Endothelial cell of umbilical vein (primary cell): Measurements from ENCODE around the gene ITGA8. TPM values are rescaled to one million over a fixed set of nuclear protein-coding genes. Genes with fewer than 3 reads are reported as not detected.

Experiments
- BruUV-seq: library from RNA; stranded (reverse); fragments of 400-500 nt; replicated peaks from 2 replicates; lab custom pipeline; 2021; lab: Mats Ljungman, UMichigan
- CTCF ChIA-PET: fragments of 300-600, 350-600 bp; sonication (Branson Sonifier 250); formaldehyde crosslinking; loops from one replicate; lab custom pipeline; 2021; ENCODE audit warnings: antibody characterized with exemption, inconsistent platforms; lab: Charles Lee
- POLR2A ChIA-PET: fragments of 300-600, 350-600 bp; sonication (Branson Sonifier 250); formaldehyde crosslinking; loops from one replicate; lab custom pipeline; 2021; ENCODE audit warnings: antibody characterized with exemption, inconsistent platforms; lab: Charles Lee
- DNase-seq: peaks from one replicate; pipeline ENCODE4 v3.0.0-alpha.2; 2011; ENCODE audit warnings: low read depth, low spot score
- FAIRE-seq: peaks from 2 replicates; lab custom pipeline; 2011; peaks lifted over from hg19 to GRCh38; lab: Jason Lieb, UNC
- H2AFZ ChIP-seq: 2 replicates; pipeline ENCODE4 v1.6.0; 2012; ENCODE audit warnings: low read depth, low read length, control low read depth, inconsistent platforms
- H3K27ac ChIP-seq: 2 replicates; pipeline ENCODE4 v1.5.1; 2011; ENCODE audit warnings: low read depth, mild to moderate bottlenecking, control low read depth, low read length, moderate library complexity; ENCODE audit not compliant: insufficient read depth
- H3K27me3 ChIP-seq, 2 experiments: 2 replicates each; pipeline versions ENCODE4 v1.6.0 to v1.6.1; 2011; ENCODE audit warnings: low read length in 2 of 2, mixed read lengths in 1 of 2; ENCODE audit not compliant: control insufficient read depth in 2 of 2, insufficient read depth in 2 of 2
- H3K36me3 ChIP-seq, 2 experiments: 2 replicates in 1 of 2; 3 replicates in 1 of 2; pipeline ENCODE4 v1.5.1; 2011; ENCODE audit warnings: low read length in 2 of 2, mild to moderate bottlenecking in 1 of 2, moderate library complexity in 1 of 2; ENCODE audit not compliant: control insufficient read depth in 2 of 2, insufficient read depth in 2 of 2; ENCODE audit errors: extremely low read depth in 1 of 2
- H3K4me1 ChIP-seq: 3 replicates; pipeline ENCODE4 v1.5.1; 2011; ENCODE audit warnings: mild to moderate bottlenecking, low read length; ENCODE audit not compliant: control insufficient read depth, insufficient read depth; ENCODE audit errors: extremely low read depth
- H3K4me2 ChIP-seq: 2 replicates; pipeline ENCODE4 v1.6.1; 2011; ENCODE audit warnings: low read length, control low read depth, mixed read lengths; ENCODE audit not compliant: insufficient read depth
- H3K4me3 ChIP-seq, 3 experiments: fragments of 200-600 bp in 1 of 3; sonication (generic), shearing (Covaris generic) in 1 of 3; replicated peaks in 1 of 3; 2 replicates each; pipeline ENCODE4 v1.5.1; 2011 to 2016; ENCODE audit warnings: control low read depth in 3 of 3, low read length in 3 of 3, mild to moderate bottlenecking in 2 of 3, inconsistent platforms in 1 of 3, low read depth in 1 of 3, moderate library complexity in 1 of 3; ENCODE audit not compliant: insufficient read depth in 1 of 3
- H3K79me2 ChIP-seq: 2 replicates; pipeline ENCODE4 v1.6.0; 2012; ENCODE audit warnings: low read length, inconsistent platforms; ENCODE audit not compliant: control insufficient read depth, insufficient read depth
- H3K9ac ChIP-seq: replicated peaks from 2 replicates; pipeline ENCODE3; 2011; ENCODE audit warnings: low read length, control low read depth; ENCODE audit not compliant: insufficient read depth; ENCODE audit errors: extremely low read depth
- H3K9me1 ChIP-seq: replicated peaks from 3 replicates; pipeline ENCODE4 v1.6.0; 2011; ENCODE audit warnings: mild to moderate bottlenecking, low read length; ENCODE audit not compliant: control insufficient read depth, insufficient read depth; ENCODE audit errors: extremely low read depth
- H3K9me3 ChIP-seq: replicated peaks from 2 replicates; pipeline ENCODE4 v1.5.1; 2012; ENCODE audit warnings: low read length, inconsistent platforms; ENCODE audit not compliant: control insufficient read depth, insufficient read depth
- H4K20me1 ChIP-seq: replicated peaks from 2 replicates; pipeline ENCODE3; 2011; ENCODE audit warnings: mild to moderate bottlenecking, low read length; ENCODE audit not compliant: control insufficient read depth, insufficient read depth; ENCODE audit errors: extremely low read depth
- EZH2 ChIP-seq: IDR thresholded peaks from 2 replicates; pipeline ENCODE4 v1.6.1; 2012; ENCODE audit warnings: borderline replicate concordance, low read depth, mild to moderate bottlenecking, moderate library complexity, low read length, inconsistent platforms; ENCODE audit not compliant: severe bottlenecking
- FOS ChIP-seq: IDR thresholded peaks from 2 replicates; pipeline ENCODE4 v1.6.1; 2011; ENCODE audit warnings: mild to moderate bottlenecking, low read length, moderate library complexity, borderline replicate concordance; ENCODE audit not compliant: insufficient read depth
- GATA2 ChIP-seq: IDR thresholded peaks from 2 replicates; pipeline ENCODE4 v1.7.0; 2011; ENCODE audit warnings: low read depth, mild to moderate bottlenecking, moderate library complexity, mixed read lengths, low read length; ENCODE audit not compliant: insufficient read length, insufficient read depth
- JUN ChIP-seq: IDR thresholded peaks from 2 replicates; pipeline ENCODE4 v1.6.1; 2011; ENCODE audit warnings: borderline replicate concordance, low read depth; ENCODE audit not compliant: insufficient read length, insufficient read depth
- MAX ChIP-seq: IDR thresholded peaks from 2 replicates; pipeline ENCODE4 v1.6.1; 2011; ENCODE audit not compliant: insufficient read depth, insufficient read length
- MYC ChIP-seq: IDR thresholded peaks from one replicate; pipeline ENCODE4 v1.6.1; 2011; ENCODE audit warnings: mild to moderate bottlenecking, low read depth, low read length
- POLR2A ChIP-seq: IDR thresholded peaks from 2 replicates; pipeline ENCODE4 v1.6.1; 2012; ENCODE audit warnings: low read depth, mild to moderate bottlenecking, control low read depth, low read length
- POLR2AphosphoS5 ChIP-seq: IDR thresholded peaks from 2 replicates; pipeline ENCODE4 v1.6.1; 2012; ENCODE audit warnings: low read depth, mild to moderate bottlenecking, control low read depth, low read length, moderate library complexity; ENCODE audit not compliant: insufficient read depth
- dilution Hi-C: fragments of 300-500 bp; cut with MboI; formaldehyde crosslinking; loops from one replicate; pipeline ENCODE4 v1.15.0; 2019; ENCODE audit warnings: low sequenced_read_pairs; ENCODE audit not compliant: extremely low pct_ligation_motif_present
- intact Hi-C: fragments of 100-400 bp; cut with micrococcal nuclease; formaldehyde crosslinking; loops from one replicate; pipeline ENCODE4 v1.10.0; 2022
- polyA plus RNA-seq, 4 experiments: library from polyadenylated mRNA; depleted of rRNA in 3 of 4; stranded (reverse) in 3 of 4; unstranded in 1 of 4; fragments of >200 nt; gene quantifications; 2 replicates each; pipeline versions ENCODE4 v1.2.1 to v1.2.3, GENCODE V29; 2011 to 2012; ENCODE audit warnings: missing spikeins in 1 of 4
- total RNA-seq: library from RNA; stranded (reverse); gene quantifications from 2 replicates; pipeline ENCODE4 v1.2.3, GENCODE V29; 2021
- TF ChIP-seq, protein P1 (sequence below), 2 donors: IDR thresholded peaks; 1 replicate in 1 of 2; 2 replicates in 1 of 2; pipeline ENCODE4 v1.5.1; 2011; ENCODE audit warnings: low read length in 2 of 2, mild to moderate bottlenecking in 2 of 2, moderate library complexity in 2 of 2, control low read depth in 1 of 2, inconsistent platforms in 1 of 2, low read depth in 1 of 2; ENCODE audit not compliant: insufficient read depth in 1 of 2; ENCODE audit errors: extremely low read depth in 1 of 2

The ITGA8 gene
- total and polyA plus RNA-seq, 2 donors (not counting 3 experiments of a cell fraction or from before 2014, with no cell fraction given), result 0.04 to 0.40 TPM

DNA sequence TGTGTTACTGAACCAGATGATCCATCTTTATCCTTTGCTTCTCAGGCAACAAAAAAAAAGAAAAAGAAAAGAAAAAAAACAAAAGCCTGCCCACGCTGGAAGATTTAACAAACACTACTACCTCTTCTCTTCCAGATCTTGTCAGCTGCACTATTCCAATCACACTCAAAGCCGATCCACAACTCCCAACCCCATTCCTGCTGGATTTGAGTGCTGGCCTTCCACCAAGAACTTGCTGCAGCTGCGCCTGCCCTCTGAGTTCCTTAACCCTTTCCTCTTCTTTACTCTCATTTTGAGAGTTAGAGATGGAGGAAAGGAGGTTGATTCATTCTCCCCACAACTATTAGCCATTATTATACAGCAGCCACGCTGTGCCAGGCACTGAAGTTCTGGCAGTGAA lies 16.0 kb upstream of the ITGA8 start:
- intact Hi-C loops, result no loop called here
- Histone ChIP-seq H3K4me2 (no peak overlapping the region), H3K4me1 (no peaks in the 10 kb centered on the region), H3K27me3 (peaks cover 5 to 13% of the 10 kb centered on the region in 2 experiments), H3K9me3 (no peaks in the 10 kb centered on the region), H3K27ac (no peak overlapping the region), H3K9ac (no peak overlapping the region), H3K4me3 (no peak overlapping the region), H4K20me1 (no peaks in the 10 kb centered on the region), H2AFZ (no peak overlapping the region), H3K79me2 (no peaks in the 10 kb centered on the region), H3K36me3 (no peaks in the 10 kb centered on the region), H3K9me1 (no peaks in the 10 kb centered on the region)
- DNase-seq, result no peak
- CTCF ChIA-PET, result no interaction called here
- TF ChIP-seq JUN, result no peak
- TF ChIP-seq POLR2AphosphoS5, result no peak
- no peak for TF ChIP-seq POLR2A
- TF ChIP-seq EZH2, result no peak
- TF ChIP-seq MYC, result no peak
- no peak for TF ChIP-seq FOS
- TF ChIP-seq GATA2, result no peak
- TF ChIP-seq, protein P1, sequence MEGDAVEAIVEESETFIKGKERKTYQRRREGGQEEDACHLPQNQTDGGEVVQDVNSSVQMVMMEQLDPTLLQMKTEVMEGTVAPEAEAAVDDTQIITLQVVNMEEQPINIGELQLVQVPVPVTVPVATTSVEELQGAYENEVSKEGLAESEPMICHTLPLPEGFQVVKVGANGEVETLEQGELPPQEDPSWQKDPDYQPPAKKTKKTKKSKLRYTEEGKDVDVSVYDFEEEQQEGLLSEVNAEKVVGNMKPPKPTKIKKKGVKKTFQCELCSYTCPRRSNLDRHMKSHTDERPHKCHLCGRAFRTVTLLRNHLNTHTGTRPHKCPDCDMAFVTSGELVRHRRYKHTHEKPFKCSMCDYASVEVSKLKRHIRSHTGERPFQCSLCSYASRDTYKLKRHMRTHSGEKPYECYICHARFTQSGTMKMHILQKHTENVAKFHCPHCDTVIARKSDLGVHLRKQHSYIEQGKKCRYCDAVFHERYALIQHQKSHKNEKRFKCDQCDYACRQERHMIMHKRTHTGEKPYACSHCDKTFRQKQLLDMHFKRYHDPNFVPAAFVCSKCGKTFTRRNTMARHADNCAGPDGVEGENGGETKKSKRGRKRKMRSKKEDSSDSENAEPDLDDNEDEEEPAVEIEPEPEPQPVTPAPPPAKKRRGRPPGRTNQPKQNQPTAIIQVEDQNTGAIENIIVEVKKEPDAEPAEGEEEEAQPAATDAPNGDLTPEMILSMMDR (IDR thresholded peaks at IDR 0.05; ENCODE audit: extremely low read depth in 1 of 2, insufficient read depth in 1 of 2, low read depth in 1 of 2, low read length in 2 of 2), result no peak
- no peak for TF ChIP-seq MAX
- POLR2A ChIA-PET, result no interaction called here
- dilution Hi-C loops, result no loop called here
- no TSS peak for BruUV-seq
- no peak for FAIRE-seq
